ENCODE measurements around the gene ARRDC4. TPM values are rescaled to one million over a fixed set of nuclear protein-coding genes. Genes with fewer than 3 reads are reported as not detected.

Gene ARRDC4
- not detected in 2 replicates for total RNA-seq (2014; rRNA removed; shearing (Covaris generic))
- total RNA-seq (2022) = not detected in 2 replicates
- percentile 14 among the genes with signal in this experiment for Bru-seq, nascent RNA
- percentile 8 among the genes with signal in this experiment for BruChase-seq, experiment 1, labeled RNA remaining after a 6-hour chase
- percentile 16 among the genes with signal in this experiment for BruChase-seq, experiment 2, labeled RNA remaining after a 2-hour chase
- long read RNA-seq = 0 reads

GRCh38 chr15:97960364-97961066, at the start of gene ARRDC4:
Gene ARRDC4 (plus strand): TSS chr15:97960703. CDS start chr15:97960862, 159 bp downstream.
- DNase-seq (ENCODE audit: low spot score) = no peak
- Histone ChIP-seq H4K20me1 (ENCODE audit: insufficient read depth, low read length) (no peaks in the 10 kb centered on the region), H3K36me3 (ENCODE audit: insufficient read depth, low read length) (no peaks in the 10 kb centered on the region), H3K79me2 (ENCODE audit: insufficient read depth, low read depth, low read length) (no peaks in the 10 kb centered on the region), H3K9me2 (ENCODE audit: insufficient read depth, low read length) (no peaks in the 10 kb centered on the region), H3K4me1 (ENCODE audit: insufficient read depth, low read length, poor library complexity, severe bottlenecking) (no peaks in the 10 kb centered on the region), H3K4me3 (ENCODE audit: low read depth, low read length, poor library complexity, severe bottlenecking) (no peak within 1 kb of the TSS), H3K4me2 (ENCODE audit: low read length) (no peak within 1 kb of the TSS), H2AFZ (ENCODE audit: low read length) (no peak within 1 kb of the TSS), H3K9me3 (ENCODE audit: low read length) (no peaks in the 10 kb centered on the region), H3K27ac (ENCODE audit: low read depth, low read length, poor library complexity, severe bottlenecking) (no peak within 1 kb of the TSS)
- TF ChIP-seq CTCF (conservative IDR thresholded peaks at IDR 0.05; ENCODE audit: low read length) (no peak), EZH2phosphoT487 (IDR thresholded peaks at IDR 0.05; ENCODE audit: borderline replicate concordance, low read depth, low read length) (no peak)
- intact Hi-C loops (cut with micrococcal nuclease; ENCODE audit: unreplicated experiment) = no loop called here
- POLR2A ChIA-PET = no interaction called here
- BruUV-seq (replicated peaks) = no TSS peak
- CTCF ChIA-PET (ENCODE audit: unreplicated experiment) = no interaction called here

- no peak for DNase-seq (ENCODE audit: low spot score)
- Histone ChIP-seq H3K4me2 (ENCODE audit: low read length) (no peak overlapping the region), H4K20me1 (ENCODE audit: insufficient read depth, low read length) (no peaks in the 10 kb centered on the region), H3K9me2 (ENCODE audit: insufficient read depth, low read length) (no peaks in the 10 kb centered on the region), H3K36me3 (ENCODE audit: insufficient read depth, low read length) (no peaks in the 10 kb centered on the region), H3K27ac (ENCODE audit: low read depth, low read length, poor library complexity, severe bottlenecking) (no peak overlapping the region), H3K9me3 (ENCODE audit: low read length) (no peaks in the 10 kb centered on the region), H3K79me2 (ENCODE audit: insufficient read depth, low read depth, low read length) (no peaks in the 10 kb centered on the region), H2AFZ (ENCODE audit: low read length) (no peak overlapping the region), H3K4me3 (ENCODE audit: low read depth, low read length, poor library complexity, severe bottlenecking) (no peak overlapping the region), H3K4me1 (ENCODE audit: insufficient read depth, low read length, poor library complexity, severe bottlenecking) (no peaks in the 10 kb centered on the region)
- BruUV-seq (replicated peaks) = no TSS peak
- POLR2A ChIA-PET = no interaction called here
- intact Hi-C loops (cut with micrococcal nuclease; ENCODE audit: unreplicated experiment) = no loop called here
- CTCF ChIA-PET (ENCODE audit: unreplicated experiment) = no interaction called here
- TF ChIP-seq EZH2phosphoT487 (IDR thresholded peaks at IDR 0.05; ENCODE audit: borderline replicate concordance, low read depth, low read length) (no peak), CTCF (conservative IDR thresholded peaks at IDR 0.05; ENCODE audit: low read length) (no peak)
Measured at GRCh38 chr15:97914711-97915110, 45.8 kb upstream of the ARRDC4 start.

GRCh38 chr15:97915261-97915660, 45.2 kb upstream of the ARRDC4 start:
- Histone ChIP-seq H3K27ac (ENCODE audit: low read depth, low read length, poor library complexity, severe bottlenecking) (no peak overlapping the region), H3K4me2 (ENCODE audit: low read length) (no peak overlapping the region), H3K36me3 (ENCODE audit: insufficient read depth, low read length) (no peaks in the 10 kb centered on the region), H3K9me2 (ENCODE audit: insufficient read depth, low read length) (no peaks in the 10 kb centered on the region), H4K20me1 (ENCODE audit: insufficient read depth, low read length) (no peaks in the 10 kb centered on the region), H3K4me3 (ENCODE audit: low read depth, low read length, poor library complexity, severe bottlenecking) (no peak overlapping the region), H3K4me1 (ENCODE audit: insufficient read depth, low read length, poor library complexity, severe bottlenecking) (no peaks in the 10 kb centered on the region), H2AFZ (ENCODE audit: low read length) (no peak overlapping the region), H3K79me2 (ENCODE audit: insufficient read depth, low read depth, low read length) (no peaks in the 10 kb centered on the region), H3K9me3 (ENCODE audit: low read length) (no peaks in the 10 kb centered on the region)
- intact Hi-C loops (cut with micrococcal nuclease; ENCODE audit: unreplicated experiment) = no loop called here
- no peak for DNase-seq (ENCODE audit: low spot score)
- no TSS peak for BruUV-seq (replicated peaks)
- TF ChIP-seq CTCF (conservative IDR thresholded peaks at IDR 0.05; ENCODE audit: low read length) = no peak
- no peak for TF ChIP-seq EZH2phosphoT487 (IDR thresholded peaks at IDR 0.05; ENCODE audit: borderline replicate concordance, low read depth, low read length)
- CTCF ChIA-PET (ENCODE audit: unreplicated experiment) = interaction anchor here (0.5 kb wide), 1 partner anchor 54 kb away, joined by 3 read pairs; no protein-coding TSS in a partner anchor
- POLR2A ChIA-PET = no interaction called here

All from OCI-LY7 (cell line).